SK-N-MC (cell line): Measurements from ENCODE around the gene MAPK8IP3.

ENCODE experiments used
- EZH2 ChIP-seq: fragments of 200-600 bp; sonication (generic); IDR thresholded peaks from one replicate; pipeline ENCODE4 v1.6.1; 2017; ENCODE audit warnings: antibody characterized with exemption
- POLR2AphosphoS5 ChIP-seq: IDR thresholded peaks from 2 replicates; pipeline ENCODE4 v1.6.1; 2012; ENCODE audit warnings: mild to moderate bottlenecking, low read depth, low read length, borderline replicate concordance

DNA sequence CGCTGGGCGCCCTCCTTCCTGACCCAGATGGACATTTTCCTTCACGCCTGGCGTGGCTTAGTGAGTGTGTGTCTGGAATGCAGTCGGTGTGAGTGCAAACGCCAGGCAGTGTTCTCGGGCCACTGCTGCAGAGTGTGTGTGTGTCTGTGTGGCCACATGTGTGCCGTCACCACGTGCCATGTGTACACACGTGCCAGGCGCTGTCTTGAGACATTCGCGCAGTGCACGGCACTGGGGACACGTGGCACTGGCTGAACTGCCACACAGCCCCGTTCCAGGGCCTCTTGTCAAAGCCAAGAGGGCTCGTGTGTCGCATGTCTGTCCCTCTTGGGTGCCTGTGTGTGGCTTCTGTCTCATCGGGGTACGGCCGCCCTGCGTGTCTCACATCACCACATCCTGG is 28.8 kb downstream of the MAPK8IP3 start:
- TF ChIP-seq EZH2, result no peak
- no peak for TF ChIP-seq POLR2AphosphoS5
